Middle frontal gyrus (tissue), 1 donor: ENCODE results near the gene BTG2.
"Not testable (repeated sequence)": the region's sequence is repeated elsewhere in the genome, so short reads cannot be mapped to it uniquely, and the experiment has no call there.

Experiments
- DNase-seq: peaks from one replicate; pipeline ENCODE4 v3.0.0-alpha.2; 2015; ENCODE audit warnings: low spot score; ENCODE audit errors: extremely low spot score

The BTG2 gene, protein sequence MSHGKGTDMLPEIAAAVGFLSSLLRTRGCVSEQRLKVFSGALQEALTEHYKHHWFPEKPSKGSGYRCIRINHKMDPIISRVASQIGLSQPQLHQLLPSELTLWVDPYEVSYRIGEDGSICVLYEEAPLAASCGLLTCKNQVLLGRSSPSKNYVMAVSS

GRCh38 chr1:203304919-203305808 is at the start of gene BTG2:
Gene BTG2 (plus strand): TSS chr1:203305519. CDS start chr1:203305607, 88 bp downstream.
- DNase-seq = peak; percentile 87

DNA sequence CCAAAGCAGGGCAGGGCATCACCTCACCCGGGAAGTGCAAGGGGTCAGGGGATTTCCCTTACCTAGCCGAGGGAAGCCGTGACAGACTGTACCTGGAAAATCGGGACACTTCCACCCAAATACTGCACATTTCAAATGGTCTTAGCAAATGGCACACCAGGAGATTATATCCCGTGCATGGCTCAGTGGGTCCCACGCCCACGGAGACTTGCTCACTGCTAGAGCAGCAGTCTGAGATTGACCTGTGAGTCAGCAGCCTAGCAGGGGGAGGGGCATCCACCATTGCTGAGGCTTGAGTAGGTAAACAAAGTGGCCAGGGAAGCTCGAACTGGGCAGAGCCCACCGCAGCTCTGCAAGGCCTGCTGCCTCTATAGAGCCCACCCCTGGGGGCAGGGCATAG is 48.7 kb upstream of the BTG2 start:
- not testable (repeated sequence) for DNase-seq

GRCh38 chr1:203263496-203263895 is 41.8 kb upstream of the BTG2 start:
- no peak for DNase-seq

DNA sequence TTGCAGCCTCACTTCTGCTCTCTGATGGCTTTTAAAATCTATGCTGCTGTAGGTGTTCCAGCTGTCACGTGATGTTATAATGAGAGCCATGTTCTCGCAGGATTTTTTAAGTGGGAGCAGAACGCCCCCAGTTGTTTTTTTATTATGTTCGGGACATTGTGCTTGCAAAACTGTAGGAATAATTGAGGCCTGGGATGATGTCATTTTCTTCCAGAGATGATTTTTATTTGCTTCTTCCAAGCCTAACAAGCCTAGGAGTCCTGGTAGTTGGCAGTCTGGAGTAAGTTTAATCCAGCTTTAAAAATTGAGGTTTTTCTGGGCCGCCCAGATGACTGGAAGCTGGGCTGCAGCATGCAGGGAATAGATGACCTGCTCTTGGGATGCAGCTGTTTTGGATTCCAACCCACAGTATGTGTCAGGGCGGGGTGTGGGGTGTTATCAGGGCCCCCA is 41.2 kb upstream of the BTG2 start:
- no peak for DNase-seq

DNA sequence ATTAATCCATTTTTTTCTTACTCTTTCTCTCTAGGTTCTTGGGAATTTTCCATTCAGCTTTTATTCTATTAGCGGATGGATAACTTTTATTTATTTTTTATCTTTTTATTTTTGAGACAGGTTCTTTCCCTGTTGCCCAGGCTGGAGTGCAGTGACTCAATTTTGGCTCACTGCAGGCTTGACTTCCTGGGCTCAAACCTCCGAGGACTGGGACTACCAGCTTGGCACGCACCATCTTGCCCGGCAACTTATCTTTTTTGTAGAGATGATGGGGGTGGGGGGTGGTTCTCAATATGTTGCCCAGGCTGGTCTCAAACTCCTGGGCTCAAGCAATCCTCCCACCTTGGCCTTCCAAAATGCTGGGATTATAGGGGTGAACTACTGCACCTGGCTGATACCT is 39.8 kb upstream of the BTG2 start:
- DNase-seq = no peak

DNA sequence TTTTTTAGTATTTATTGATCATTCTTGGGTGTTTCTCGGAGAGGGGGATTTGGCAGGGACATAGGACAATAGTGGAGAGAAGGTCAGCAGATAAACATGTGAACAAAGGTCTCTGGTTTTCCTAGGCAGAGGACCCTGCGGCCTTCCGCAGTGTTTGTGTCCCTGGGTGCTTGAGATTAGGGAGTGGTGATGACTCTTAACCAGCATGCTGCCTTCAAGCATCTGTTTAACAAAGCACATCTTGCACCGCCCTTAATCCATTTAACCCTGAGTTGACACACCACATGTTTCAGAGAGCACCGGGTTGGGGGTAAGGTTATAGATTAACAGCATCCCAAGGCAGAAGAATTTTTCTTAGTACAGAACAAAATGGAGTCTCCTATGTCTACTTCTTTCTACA is 39.2 kb upstream of the BTG2 start:
- DNase-seq = not testable (repeated sequence)

DNA sequence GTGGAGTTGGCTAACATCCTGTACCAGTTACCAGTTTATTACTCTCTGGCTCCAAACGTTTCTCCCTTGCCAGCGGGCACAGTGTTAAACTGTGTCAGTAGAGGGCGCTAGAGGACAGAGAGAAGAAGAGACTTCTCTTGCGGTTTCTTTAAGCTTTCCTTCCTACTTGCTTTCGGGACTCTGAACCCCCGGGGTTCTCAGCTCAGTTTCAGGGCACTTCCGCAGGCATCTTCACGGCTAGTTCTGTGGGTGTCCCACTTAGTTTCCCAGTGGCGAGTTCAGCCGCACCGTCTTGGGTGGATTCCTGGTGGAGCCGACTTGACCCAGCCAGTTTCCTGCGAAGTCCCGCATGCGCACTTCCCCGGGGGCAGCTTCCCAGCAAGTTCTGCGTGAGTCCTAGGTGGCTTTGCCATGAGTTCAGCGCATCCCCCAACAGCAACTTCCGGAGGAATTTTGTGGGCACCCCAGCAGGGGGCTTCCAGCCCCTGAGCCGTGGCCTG is 37.9 kb upstream of the BTG2 start:
- DNase-seq = peak; percentile 85

- no peak for DNase-seq
Measured at GRCh38 chr1:203267912-203268311, 37.4 kb upstream of the BTG2 start.

DNA sequence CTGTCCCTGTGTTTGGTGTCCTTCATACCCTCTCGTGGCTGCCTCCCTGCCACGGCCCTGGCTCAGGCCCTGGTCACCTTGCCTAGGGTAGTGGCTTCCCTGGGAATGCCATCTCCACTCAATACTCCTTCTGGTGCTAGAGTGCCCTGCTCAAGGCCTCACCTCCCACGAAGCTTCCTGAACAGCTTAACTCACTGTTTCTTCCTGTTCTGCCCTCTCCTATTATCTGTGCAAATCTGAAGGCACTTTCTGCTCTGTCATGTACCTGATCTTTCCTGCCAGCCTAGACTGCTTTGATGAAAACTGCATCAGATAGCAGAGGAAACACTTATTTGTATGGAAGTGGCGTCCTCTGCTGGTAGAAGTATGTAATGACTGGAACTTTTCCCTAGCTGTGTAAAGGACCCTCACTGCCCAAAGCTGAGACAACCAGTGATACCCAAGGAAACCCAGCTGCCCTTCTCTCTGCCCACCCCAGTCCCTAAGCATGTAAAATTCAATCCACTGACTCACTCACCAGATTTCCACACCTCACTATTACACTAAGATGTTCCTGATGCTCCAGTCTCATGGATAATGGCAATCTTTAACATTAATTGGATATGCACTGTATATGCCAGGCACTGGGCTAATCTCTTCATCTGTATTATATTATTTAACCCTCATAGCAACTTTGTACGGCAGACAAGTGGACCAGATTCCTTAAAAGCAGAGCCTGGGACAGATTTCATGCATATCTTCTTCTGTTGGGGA is 36.2 kb upstream of the BTG2 start:
- peak; percentile 81 for DNase-seq

GRCh38 chr1:203269654-203270020 is 35.7 kb upstream of the BTG2 start:
- no peak for DNase-seq

DNA sequence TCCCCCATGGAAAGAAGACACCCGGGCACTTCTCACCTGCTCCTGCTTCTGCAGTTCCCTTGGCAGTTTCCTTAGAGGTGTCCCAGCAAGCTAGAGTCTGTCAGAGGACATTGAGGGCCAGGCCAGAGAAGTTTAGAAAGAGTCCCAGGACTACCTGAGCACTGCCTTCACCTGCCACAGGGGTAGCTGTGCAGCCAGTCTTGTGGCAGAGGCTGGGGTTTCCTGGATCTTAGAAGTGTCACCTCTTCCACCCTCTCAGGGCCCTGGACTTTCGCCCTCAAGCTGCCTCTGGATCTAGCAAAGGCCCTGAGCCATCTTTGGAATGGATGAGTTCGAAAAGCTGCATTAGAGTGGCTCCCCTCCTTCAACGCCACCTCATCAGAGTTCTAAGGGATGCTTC is 34.9 kb upstream of the BTG2 start:
- no peak for DNase-seq

DNA sequence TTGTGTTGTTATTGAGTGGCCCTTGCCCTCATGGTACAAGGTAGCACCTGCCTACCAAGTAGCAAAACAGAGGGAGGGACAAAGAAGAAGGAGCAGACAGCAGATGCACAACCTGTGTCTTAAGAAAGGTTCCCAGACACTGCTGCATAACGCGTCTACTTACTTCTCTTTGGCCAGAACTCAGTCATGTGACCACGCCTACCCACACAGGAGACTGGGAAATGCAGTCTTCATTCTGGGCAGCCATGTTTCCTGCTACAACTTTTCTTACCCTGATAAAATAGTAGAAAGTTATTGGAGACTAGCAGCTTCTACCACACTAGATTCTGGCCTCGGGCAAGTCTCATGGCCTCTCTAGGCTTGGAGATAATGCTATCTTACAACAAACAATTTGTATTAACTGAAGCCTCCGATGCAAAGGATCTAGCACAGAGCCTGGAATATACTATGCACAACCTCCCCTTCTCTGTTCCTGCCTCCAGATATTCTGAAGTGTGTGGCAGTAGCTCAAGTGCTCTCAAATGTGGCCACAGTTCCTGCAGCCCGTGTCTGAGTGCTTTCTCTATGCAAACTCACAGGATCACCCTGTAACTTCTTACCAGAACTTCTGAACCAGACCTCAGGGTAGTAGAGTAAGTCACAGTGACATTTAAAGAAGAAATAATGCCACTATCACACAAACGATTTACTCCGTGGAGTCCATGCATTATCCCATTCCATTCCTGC is 34.1 kb upstream of the BTG2 start:
- no peak for DNase-seq

DNA sequence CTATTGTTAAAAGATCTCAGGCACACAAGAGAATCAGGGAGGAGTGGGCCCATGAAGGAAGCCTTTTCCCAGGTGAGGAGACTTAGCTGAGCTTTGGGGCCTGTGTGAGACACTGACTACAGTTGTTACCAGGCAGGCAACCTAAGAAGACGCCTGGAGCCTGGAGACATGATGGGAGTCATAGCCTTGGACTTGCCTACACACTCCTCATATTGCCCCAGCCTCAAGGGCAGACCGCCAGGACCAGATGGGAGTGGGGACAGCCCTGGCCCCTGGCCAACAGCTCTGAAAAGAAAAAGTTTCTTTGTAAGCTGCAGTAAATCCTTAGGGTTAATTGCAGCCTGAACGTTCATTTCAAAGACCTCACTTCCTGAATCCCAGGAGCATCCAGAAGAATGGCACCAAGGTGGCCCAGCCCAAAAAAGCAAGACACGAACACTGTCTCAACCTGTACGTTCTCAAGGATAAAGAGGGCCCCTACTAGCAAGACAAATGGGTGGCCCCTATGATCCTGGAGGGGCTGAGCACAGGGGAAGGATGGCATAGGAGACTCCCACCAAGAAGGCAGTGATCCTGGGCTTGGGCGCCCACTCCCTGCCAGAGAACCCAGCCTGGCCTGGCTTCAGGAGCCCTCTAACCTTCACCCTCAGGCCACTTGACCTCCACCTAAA is 33.2 kb upstream of the BTG2 start:
- DNase-seq = no peak

- DNase-seq = no peak
Measured at GRCh38 chr1:203272633-203273205, 32.6 kb upstream of the BTG2 start.

- DNase-seq = peak; percentile 78
Measured at GRCh38 chr1:203273206-203273868, 32.0 kb upstream of the BTG2 start.

GRCh38 chr1:203273869-203274602 is 31.3 kb upstream of the BTG2 start:
- DNase-seq = no peak

DNA sequence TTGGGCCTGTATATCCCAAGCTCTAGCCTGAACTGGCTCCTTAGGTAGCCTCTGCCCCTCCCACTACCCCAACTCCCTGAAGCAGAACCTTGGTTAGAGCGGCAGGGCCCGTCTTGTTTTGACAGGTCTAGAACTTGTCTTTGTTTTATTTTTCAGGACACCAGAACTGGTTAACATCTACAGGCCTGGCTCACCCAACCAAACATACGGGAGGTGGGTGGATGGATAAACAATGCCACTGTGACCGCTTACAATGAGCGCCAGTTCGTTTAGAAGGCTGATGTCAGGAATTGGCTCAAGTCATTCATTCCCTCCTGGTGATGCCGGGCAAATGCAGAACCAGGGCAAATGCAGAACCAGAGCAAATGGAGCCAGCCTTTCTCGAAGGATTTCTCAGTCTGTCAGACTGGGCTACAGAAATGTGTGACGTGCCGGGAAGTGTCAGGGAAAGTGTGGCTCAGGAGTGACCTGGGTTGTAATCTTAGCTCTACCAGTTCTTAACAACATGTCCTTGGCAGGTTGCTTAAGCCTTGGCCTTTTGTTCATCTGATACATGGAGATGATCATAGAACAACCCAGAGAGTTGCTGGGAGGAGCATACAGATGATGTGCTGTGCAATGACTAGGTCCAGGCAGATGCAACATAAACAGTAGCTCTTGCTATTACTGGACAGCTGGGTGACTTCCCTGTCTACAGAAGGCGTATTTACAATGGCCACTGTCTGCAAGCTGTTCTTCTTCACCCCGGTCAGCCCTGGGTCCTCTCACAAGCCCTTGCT is 30.5 kb upstream of the BTG2 start:
- DNase-seq = peak; percentile 75

DNA sequence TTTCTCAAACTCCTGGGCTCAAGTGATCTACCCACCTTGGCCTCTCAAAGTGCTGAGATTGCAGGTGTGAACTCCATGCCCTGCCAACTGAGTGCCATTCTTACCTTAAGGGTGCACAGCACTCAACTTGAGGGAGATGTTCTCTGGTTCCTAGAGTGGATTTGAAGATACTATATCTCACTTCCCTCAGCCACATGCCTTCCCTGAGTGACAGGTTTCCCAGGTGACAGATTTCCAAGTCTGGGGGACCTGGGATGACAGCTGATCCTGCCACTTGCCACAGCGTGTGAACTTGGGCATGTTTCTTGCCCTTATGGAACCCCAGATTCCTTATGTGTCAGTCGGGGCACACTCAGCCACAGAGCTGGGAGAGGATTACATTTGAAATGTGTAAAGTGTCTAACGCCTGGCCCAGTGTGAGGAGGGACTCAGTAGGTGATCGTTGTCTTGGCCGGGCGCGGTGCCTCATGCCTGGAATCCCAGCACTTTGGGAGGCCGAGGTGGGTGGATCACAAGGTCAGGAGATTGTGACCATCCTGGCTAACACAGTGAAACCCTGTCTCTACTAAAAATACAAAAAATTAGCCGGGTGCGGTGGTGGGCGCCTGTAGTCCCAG is 29.6 kb upstream of the BTG2 start:
- no peak for DNase-seq
